ENCODE measurements around the gene HEATR5A. TPM values are rescaled to one million over a fixed set of nuclear protein-coding genes. Genes with fewer than 3 reads are reported as not detected.

The HEATR5A gene
- total and polyA plus RNA-seq, 2 of the 13 experiments (the other 11 are each of a cell fraction or from before 2014, with no cell fraction given): 36.4 to 105 TPM

DNA sequence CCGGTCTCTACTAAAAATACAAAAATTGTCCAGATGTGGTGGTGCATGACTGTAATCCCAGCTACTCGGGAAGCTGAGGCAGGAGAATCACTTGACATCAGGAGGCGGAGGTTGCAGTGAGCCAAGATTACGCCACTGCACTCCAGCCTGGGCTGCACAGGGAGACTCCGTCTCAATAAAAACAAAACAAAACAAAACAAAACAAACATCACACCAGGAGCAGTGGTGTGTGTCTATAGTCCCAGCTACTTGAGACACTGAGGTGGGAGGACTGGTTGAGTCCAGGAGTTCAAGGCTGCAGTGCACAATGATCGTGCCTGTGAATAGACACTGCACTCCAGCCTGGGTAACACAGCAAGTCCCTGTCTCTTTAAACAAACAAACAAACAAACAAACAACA, 123.2 kb downstream of the HEATR5A start (continued):
- no peak for TF ChIP-seq ARNT2 (CRISPR knock-in tag; IDR thresholded peaks at IDR 0.05; ENCODE audit: low read depth)
- 0 out of 2 replicates have a peak, but pooled peaks have one; percentile 47 for TF ChIP-seq BRD4 (CRISPR knock-in tag; IDR thresholded peaks at IDR 0.05)
- 0 out of 2 replicates have a peak, but pooled peaks have one; percentile 16 for TF ChIP-seq HNF4G (IDR thresholded peaks at IDR 0.05; ENCODE audit: borderline replicate concordance, low read depth, low read length)
- no peak for TF ChIP-seq HNF4G (CRISPR knock-in tag; IDR thresholded peaks at IDR 0.05; ENCODE audit: borderline replicate concordance, low read depth)
- TF ChIP-seq SALL1 (CRISPR knock-in tag; IDR thresholded peaks at IDR 0.05): peak; percentile 82
- TF ChIP-seq DZIP1 (CRISPR knock-in tag; IDR thresholded peaks at IDR 0.05): 0 out of 2 replicates have a peak, but pooled peaks have one; percentile 30
- TF ChIP-seq MYC (CRISPR knock-in tag; IDR thresholded peaks at IDR 0.05; ENCODE audit: borderline replicate concordance): peak; percentile 34; the same call in 1 of the 2 replicates
- TF ChIP-seq XBP1 (CRISPR knock-in tag; IDR thresholded peaks at IDR 0.05): no peak
- peak; percentile 42; the same call in 1 of the 2 replicates for TF ChIP-seq ZFP36L1 (CRISPR knock-in tag; IDR thresholded peaks at IDR 0.05)
- TF ChIP-seq ADNP (CRISPR knock-in tag; IDR thresholded peaks at IDR 0.05): 0 out of 2 replicates have a peak, but pooled peaks have one; percentile 64
- peak; percentile 80; the same call in 1 of the 2 replicates for TF ChIP-seq NRL (CRISPR knock-in tag; IDR thresholded peaks at IDR 0.05; ENCODE audit: borderline replicate concordance)
- TF ChIP-seq, protein P1, sequence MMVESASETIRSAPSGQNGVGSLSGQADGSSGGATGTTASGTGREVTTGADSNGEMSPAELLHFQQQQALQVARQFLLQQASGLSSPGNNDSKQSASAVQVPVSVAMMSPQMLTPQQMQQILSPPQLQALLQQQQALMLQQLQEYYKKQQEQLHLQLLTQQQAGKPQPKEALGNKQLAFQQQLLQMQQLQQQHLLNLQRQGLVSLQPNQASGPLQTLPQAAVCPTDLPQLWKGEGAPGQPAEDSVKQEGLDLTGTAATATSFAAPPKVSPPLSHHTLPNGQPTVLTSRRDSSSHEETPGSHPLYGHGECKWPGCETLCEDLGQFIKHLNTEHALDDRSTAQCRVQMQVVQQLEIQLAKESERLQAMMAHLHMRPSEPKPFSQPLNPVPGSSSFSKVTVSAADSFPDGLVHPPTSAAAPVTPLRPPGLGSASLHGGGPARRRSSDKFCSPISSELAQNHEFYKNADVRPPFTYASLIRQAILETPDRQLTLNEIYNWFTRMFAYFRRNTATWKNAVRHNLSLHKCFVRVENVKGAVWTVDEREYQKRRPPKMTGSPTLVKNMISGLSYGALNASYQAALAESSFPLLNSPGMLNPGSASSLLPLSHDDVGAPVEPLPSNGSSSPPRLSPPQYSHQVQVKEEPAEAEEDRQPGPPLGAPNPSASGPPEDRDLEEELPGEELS (CRISPR knock-in tag; IDR thresholded peaks at IDR 0.05): peak; percentile 95
- 0 out of 2 replicates have a peak, but pooled peaks have one; percentile 37 for TF ChIP-seq HDAC2 (CRISPR knock-in tag; IDR thresholded peaks at IDR 0.05)
- no peak for TF ChIP-seq NFIB (CRISPR knock-in tag; IDR thresholded peaks at IDR 0.05; ENCODE audit: borderline replicate concordance)
- TF ChIP-seq, protein P2, sequence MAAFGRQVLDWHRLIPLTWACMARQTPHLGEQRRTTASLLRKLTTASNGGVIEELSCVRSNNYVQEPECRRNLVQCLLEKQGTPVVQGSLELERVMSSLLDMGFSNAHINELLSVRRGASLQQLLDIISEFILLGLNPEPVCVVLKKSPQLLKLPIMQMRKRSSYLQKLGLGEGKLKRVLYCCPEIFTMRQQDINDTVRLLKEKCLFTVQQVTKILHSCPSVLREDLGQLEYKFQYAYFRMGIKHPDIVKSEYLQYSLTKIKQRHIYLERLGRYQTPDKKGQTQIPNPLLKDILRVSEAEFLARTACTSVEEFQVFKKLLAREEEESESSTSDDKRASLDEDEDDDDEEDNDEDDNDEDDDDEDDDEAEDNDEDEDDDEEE (CRISPR knock-in tag; IDR thresholded peaks at IDR 0.05): 0 out of 2 replicates have a peak, but pooled peaks have one; percentile 29
- TF ChIP-seq SNAPC2 (CRISPR knock-in tag; IDR thresholded peaks at IDR 0.05): no peak
- TF ChIP-seq ZNF232 (CRISPR knock-in tag; IDR thresholded peaks at IDR 0.05; ENCODE audit: borderline replicate concordance): 0 out of 2 replicates have a peak, but pooled peaks have one; percentile 61
- TF ChIP-seq ZNF350 (CRISPR knock-in tag; IDR thresholded peaks at IDR 0.05; ENCODE audit: borderline replicate concordance, low read depth): 0 out of 2 replicates have a peak, but pooled peaks have one; percentile 48
